HepG2 (cell line): ENCODE data around the gene GNAI2. TPM values are rescaled to one million over a fixed set of nuclear protein-coding genes. Genes with fewer than 3 reads are reported as not detected.

Experiments
- CHD4 ChIP-seq: fragments of 200-600 bp; sonication (generic); IDR thresholded peaks from 2 replicates; pipeline ENCODE4 v1.7.0; 2017; ENCODE audit warnings: mild to moderate bottlenecking, low read length, borderline replicate concordance
- FOXJ3 ChIP-seq: sonication (generic); formaldehyde crosslinking; IDR thresholded peaks from 2 replicates; pipeline ENCODE4 v1.4.0; 2020; ENCODE audit warnings: missing genetic modification reagents, mild to moderate bottlenecking, borderline replicate concordance
- FOXM1 ChIP-seq: sonication (generic); formaldehyde crosslinking; IDR thresholded peaks from 2 replicates; pipeline ENCODE4 v1.5.0; 2020; ENCODE audit warnings: missing genetic modification reagents
- HOXA5 ChIP-seq: sonication (generic); formaldehyde crosslinking; IDR thresholded peaks from 2 replicates; pipeline ENCODE4 v1.4.0; 2020; ENCODE audit warnings: missing genetic modification reagents
- KLF16 ChIP-seq, 2 experiments: sonication (generic) in 1 of 2; formaldehyde crosslinking in 1 of 2; IDR thresholded peaks; 2 replicates each; pipeline versions ENCODE4 v1.6.1 to v1.8.0; 2016 to 2023; ENCODE audit warnings: missing genetic modification reagents in 2 of 2, missing compliant biosample characterization in 1 of 2
- MTA1 ChIP-seq: sonication (generic); formaldehyde crosslinking; IDR thresholded peaks from 2 replicates; pipeline ENCODE4 v1.4.0; 2020; ENCODE audit warnings: missing genetic modification reagents, mild to moderate bottlenecking, borderline replicate concordance
- NFIB ChIP-seq: sonication (generic); formaldehyde crosslinking; IDR thresholded peaks from 2 replicates; pipeline ENCODE4 v1.9.0; 2021; ENCODE audit warnings: missing genetic modification reagents, mild to moderate bottlenecking, borderline replicate concordance
- NONO ChIP-seq, 2 experiments: fragments of 450-650 bp in 1 of 2; sonication (generic) in 1 of 2; formaldehyde crosslinking in 1 of 2; IDR thresholded peaks in 1 of 2; conservative IDR thresholded peaks in 1 of 2; 2 replicates each; pipeline versions ENCODE4 v1.6.1 to v1.8.0; 2017 to 2022; ENCODE audit warnings: mild to moderate bottlenecking in 1 of 2, missing genetic modification reagents in 1 of 2, moderate library complexity in 1 of 2
- POGZ ChIP-seq: sonication (generic); formaldehyde crosslinking; IDR thresholded peaks from 2 replicates; pipeline ENCODE4 v1.4.0; 2020; ENCODE audit warnings: mild to moderate bottlenecking, missing genetic modification reagents
- SP1 ChIP-seq, 2 experiments: fragments of 450-650 bp in 1 of 2; sonication (generic) in 1 of 2; formaldehyde crosslinking in 1 of 2; IDR thresholded peaks; 2 replicates each; pipeline versions ENCODE4 v1.4.0 to v1.6.1; 2016 to 2020; ENCODE audit warnings: missing genetic modification reagents in 1 of 2
- TCF7 ChIP-seq: sonication (generic); IDR thresholded peaks from 2 replicates; pipeline ENCODE4 v1.6.1; 2016; ENCODE audit warnings: antibody characterized with exemption, low read depth
- YEATS4 ChIP-seq: sonication (generic); formaldehyde crosslinking; IDR thresholded peaks from 2 replicates; pipeline ENCODE4 v1.4.0; 2020; ENCODE audit warnings: missing genetic modification reagents, borderline replicate concordance
- ZFP62 ChIP-seq: sonication (generic); formaldehyde crosslinking; IDR thresholded peaks from 2 replicates; pipeline ENCODE4 v1.4.0; 2020; ENCODE audit warnings: missing genetic modification reagents
- ZMAT3 ChIP-seq: sonication (generic); formaldehyde crosslinking; conservative IDR thresholded peaks from 2 replicates; pipeline ENCODE4 v1.7.0; 2021; ENCODE audit warnings: missing genetic modification reagents
- ZNF235 ChIP-seq: sonication (generic); formaldehyde crosslinking; IDR thresholded peaks from 2 replicates; pipeline ENCODE4 v1.8.1; 2023; ENCODE audit warnings: mild to moderate bottlenecking, missing genetic modification reagents, borderline replicate concordance
- ZNF468 ChIP-seq: sonication (generic); formaldehyde crosslinking; IDR thresholded peaks from 2 replicates; pipeline ENCODE4 v1.8.0; 2022; ENCODE audit warnings: mild to moderate bottlenecking, moderate library complexity, missing genetic modification reagents
- ZNF550 ChIP-seq: sonication (generic); formaldehyde crosslinking; IDR thresholded peaks from 2 replicates; pipeline ENCODE4 v1.4.0; 2020; ENCODE audit warnings: mild to moderate bottlenecking, missing genetic modification reagents, borderline replicate concordance
- ZNF619 ChIP-seq: sonication (generic); formaldehyde crosslinking; IDR thresholded peaks from 2 replicates; pipeline ENCODE4 v1.4.0; 2020; ENCODE audit warnings: mild to moderate bottlenecking, missing genetic modification reagents
- ZNF768 ChIP-seq: sonication (generic); formaldehyde crosslinking; IDR thresholded peaks from 2 replicates; pipeline ENCODE4 v1.4.0; 2020; ENCODE audit warnings: missing genetic modification reagents
- ZNF780A ChIP-seq: sonication (generic); formaldehyde crosslinking; IDR thresholded peaks from 2 replicates; pipeline ENCODE4 v1.8.0; 2022; ENCODE audit warnings: mild to moderate bottlenecking, missing genetic modification reagents, moderate library complexity
- polyA plus RNA-seq, 8 experiments: library from polyadenylated mRNA; depleted of rRNA in 3 of 8; stranded (reverse) in 7 of 8; unstranded in 1 of 8; fragments of >200 nt; fragmentation: Illumina TruSeq in 4 of 8; extraction: Trizol in 4 of 8; gene quantifications; 2 replicates each; pipeline versions ENCODE4 v1.2.1 to v1.2.3, GENCODE V29; 2011 to 2016; ENCODE audit warnings: low read depth in 4 of 8, missing spikeins in 1 of 8, mixed read lengths in 1 of 8; ENCODE audit not compliant: insufficient read depth in 1 of 8
- total RNA-seq, 5 experiments: library from RNA; depleted of rRNA; stranded (reverse); fragments of >200 nt; fragmentation: Illumina TruSeq; extraction: Trizol; gene quantifications; 2 replicates each; pipeline ENCODE4 v1.2.3, GENCODE V29; 2016; ENCODE audit warnings: low read depth in 1 of 5
- TF ChIP-seq, protein P1 (sequence below): sonication (generic); formaldehyde crosslinking; IDR thresholded peaks from 2 replicates; pipeline ENCODE4 v1.9.0; 2021; ENCODE audit warnings: missing genetic modification reagents, borderline replicate concordance
- TF ChIP-seq, protein P2 (sequence below): sonication (generic); formaldehyde crosslinking; IDR thresholded peaks from 2 replicates; pipeline ENCODE4 v1.5.1; 2020; ENCODE audit warnings: mild to moderate bottlenecking, missing genetic modification reagents
- TF ChIP-seq, protein P3 (sequence below): sonication (generic); formaldehyde crosslinking; IDR thresholded peaks from 2 replicates; pipeline ENCODE4 v1.4.0; 2020; ENCODE audit warnings: missing genetic modification reagents, borderline replicate concordance
- TF ChIP-seq, protein P4 (sequence below): sonication (generic); formaldehyde crosslinking; IDR thresholded peaks from 2 replicates; pipeline ENCODE4 v1.8.0; 2022; ENCODE audit warnings: mild to moderate bottlenecking, missing genetic modification reagents, moderate library complexity

Gene GNAI2
- total and polyA plus RNA-seq, 2 of the 13 experiments (the other 11 are each of a cell fraction or from before 2014, with no cell fraction given): 51.1 to 66.2 TPM

DNA sequence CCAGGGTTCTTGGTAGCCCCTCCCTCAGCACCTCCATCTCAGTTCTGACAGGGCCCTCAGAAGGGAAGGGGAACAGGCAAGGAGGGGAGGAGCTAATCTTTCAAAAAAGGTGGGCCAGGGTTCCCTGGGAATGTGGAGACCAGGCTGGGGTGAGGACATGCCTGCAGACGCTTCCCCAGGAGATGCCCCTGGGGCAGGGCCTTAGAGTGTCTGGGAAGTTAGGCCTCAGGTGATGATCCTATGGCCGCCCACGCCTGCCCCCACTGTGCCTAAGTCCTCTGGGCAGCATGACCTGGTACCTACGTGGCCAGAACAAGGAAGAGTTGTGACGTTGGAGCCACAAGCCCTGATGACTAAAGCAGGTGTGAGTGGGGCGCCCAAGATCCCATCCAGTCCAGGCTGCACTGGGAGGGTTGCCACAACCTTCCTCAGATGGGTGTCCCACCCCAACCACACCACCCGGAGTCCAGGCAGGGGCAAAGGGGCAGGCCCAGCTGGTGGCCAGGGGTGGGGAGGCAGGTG lies 29.0 kb downstream of the GNAI2 start (continued):
- TF ChIP-seq, protein P1, sequence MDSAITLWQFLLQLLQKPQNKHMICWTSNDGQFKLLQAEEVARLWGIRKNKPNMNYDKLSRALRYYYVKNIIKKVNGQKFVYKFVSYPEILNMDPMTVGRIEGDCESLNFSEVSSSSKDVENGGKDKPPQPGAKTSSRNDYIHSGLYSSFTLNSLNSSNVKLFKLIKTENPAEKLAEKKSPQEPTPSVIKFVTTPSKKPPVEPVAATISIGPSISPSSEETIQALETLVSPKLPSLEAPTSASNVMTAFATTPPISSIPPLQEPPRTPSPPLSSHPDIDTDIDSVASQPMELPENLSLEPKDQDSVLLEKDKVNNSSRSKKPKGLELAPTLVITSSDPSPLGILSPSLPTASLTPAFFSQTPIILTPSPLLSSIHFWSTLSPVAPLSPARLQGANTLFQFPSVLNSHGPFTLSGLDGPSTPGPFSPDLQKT (CRISPR knock-in tag): no peak
- TF ChIP-seq FOXM1: no peak
- TF ChIP-seq, protein P2, sequence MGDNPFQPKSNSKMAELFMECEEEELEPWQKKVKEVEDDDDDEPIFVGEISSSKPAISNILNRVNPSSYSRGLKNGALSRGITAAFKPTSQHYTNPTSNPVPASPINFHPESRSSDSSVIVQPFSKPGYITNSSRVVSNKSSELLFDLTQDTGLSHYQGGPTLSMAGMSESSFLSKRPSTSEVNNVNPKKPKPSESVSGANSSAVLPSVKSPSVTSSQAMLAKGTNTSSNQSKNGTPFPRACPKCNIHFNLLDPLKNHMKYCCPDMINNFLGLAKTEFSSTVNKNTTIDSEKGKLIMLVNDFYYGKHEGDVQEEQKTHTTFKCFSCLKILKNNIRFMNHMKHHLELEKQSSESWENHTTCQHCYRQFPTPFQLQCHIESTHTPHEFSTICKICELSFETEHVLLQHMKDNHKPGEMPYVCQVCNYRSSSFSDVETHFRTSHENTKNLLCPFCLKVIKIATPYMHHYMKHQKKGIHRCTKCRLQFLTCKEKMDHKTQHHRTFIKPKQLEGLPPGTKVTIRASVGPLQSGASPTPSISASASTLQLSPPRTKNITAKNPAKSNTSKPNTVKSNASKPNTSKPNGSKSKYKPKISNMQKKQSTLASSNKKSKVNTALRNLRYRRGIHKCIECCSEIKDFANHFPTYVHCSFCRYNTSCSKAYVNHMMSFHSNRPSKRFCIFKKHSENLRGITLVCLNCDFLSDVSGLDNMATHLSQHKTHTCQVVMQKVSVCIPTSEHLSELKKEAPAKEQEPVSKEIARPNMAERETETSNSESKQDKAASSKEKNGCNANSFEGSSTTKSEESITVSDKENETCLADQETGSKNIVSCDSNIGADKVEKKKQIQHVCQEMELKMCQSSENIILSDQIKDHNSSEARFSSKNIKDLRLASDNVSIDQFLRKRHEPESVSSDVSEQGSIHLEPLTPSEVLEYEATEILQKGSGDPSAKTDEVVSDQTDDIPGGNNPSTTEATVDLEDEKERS: no peak
- TF ChIP-seq ZNF468 (CRISPR knock-in tag): no peak
- TF ChIP-seq, protein P3, sequence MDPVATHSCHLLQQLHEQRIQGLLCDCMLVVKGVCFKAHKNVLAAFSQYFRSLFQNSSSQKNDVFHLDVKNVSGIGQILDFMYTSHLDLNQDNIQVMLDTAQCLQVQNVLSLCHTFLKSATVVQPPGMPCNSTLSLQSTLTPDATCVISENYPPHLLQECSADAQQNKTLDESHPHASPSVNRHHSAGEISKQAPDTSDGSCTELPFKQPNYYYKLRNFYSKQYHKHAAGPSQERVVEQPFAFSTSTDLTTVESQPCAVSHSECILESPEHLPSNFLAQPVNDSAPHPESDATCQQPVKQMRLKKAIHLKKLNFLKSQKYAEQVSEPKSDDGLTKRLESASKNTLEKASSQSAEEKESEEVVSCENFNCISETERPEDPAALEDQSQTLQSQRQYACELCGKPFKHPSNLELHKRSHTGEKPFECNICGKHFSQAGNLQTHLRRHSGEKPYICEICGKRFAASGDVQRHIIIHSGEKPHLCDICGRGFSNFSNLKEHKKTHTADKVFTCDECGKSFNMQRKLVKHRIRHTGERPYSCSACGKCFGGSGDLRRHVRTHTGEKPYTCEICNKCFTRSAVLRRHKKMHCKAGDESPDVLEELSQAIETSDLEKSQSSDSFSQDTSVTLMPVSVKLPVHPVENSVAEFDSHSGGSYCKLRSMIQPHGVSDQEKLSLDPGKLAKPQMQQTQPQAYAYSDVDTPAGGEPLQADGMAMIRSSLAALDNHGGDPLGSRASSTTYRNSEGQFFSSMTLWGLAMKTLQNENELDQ (CRISPR knock-in tag): no peak
- TF ChIP-seq POGZ: 0 out of 2 replicates have a peak, but pooled peaks have one; percentile 10
- no peak for TF ChIP-seq YEATS4 (CRISPR knock-in tag)
- TF ChIP-seq NONO (IDR thresholded peaks at IDR 0.05): no peak
- peak; percentile 54; the same call in 1 of the 2 replicates for TF ChIP-seq NONO (CRISPR knock-in tag; conservative IDR thresholded peaks at IDR 0.05)
- TF ChIP-seq, protein P4, sequence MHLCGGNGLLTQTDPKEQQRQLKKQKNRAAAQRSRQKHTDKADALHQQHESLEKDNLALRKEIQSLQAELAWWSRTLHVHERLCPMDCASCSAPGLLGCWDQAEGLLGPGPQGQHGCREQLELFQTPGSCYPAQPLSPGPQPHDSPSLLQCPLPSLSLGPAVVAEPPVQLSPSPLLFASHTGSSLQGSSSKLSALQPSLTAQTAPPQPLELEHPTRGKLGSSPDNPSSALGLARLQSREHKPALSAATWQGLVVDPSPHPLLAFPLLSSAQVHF (CRISPR knock-in tag): no peak
- TF ChIP-seq ZNF235 (CRISPR knock-in tag): no peak
- no peak for TF ChIP-seq KLF16 (CRISPR knock-in tag; IDR thresholded peaks at IDR 0.05)
- no peak for TF ChIP-seq ZMAT3 (CRISPR knock-in tag)
- TF ChIP-seq FOXJ3: no peak
- no peak for TF ChIP-seq NFIB (CRISPR knock-in tag)
- TF ChIP-seq ZNF768: no peak
- TF ChIP-seq HOXA5: no peak; the same call in 1 of the 2 replicates
- TF ChIP-seq ZFP62 (CRISPR knock-in tag): no peak
- no peak for TF ChIP-seq CHD4
- no peak for TF ChIP-seq ZNF550 (CRISPR knock-in tag)
- TF ChIP-seq ZNF619 (CRISPR knock-in tag): no peak
- no peak for TF ChIP-seq SP1 (IDR thresholded peaks at IDR 0.05)
- TF ChIP-seq SP1 (CRISPR knock-in tag; IDR thresholded peaks at IDR 0.05): no peak; the same call in 1 of the 2 replicates
- TF ChIP-seq ZNF780A (CRISPR knock-in tag): no peak
- TF ChIP-seq MTA1 (CRISPR knock-in tag): no peak
- TF ChIP-seq TCF7: no peak
